IMR-90 (cell line): ENCODE measurements around the gene ZNF654. TPM values are rescaled to one million over a fixed set of nuclear protein-coding genes. Genes with fewer than 3 reads are reported as not detected.
A peak's percentile ranks its signal among the peaks of the same experiment; 100 is the strongest.

Experiments used
- ATAC-seq: fragments of 200-7000 bp; cut with Tn5 transposase; 2 replicates; pipeline ENCODE4 v1.9.1; 2020; ENCODE audit warnings: low read depth, mild to moderate bottlenecking, moderate library complexity
- BruUV-seq: library from RNA; stranded (reverse); fragments of 400-500 nt; replicated peaks from 2 replicates; lab custom pipeline; 2021; lab: Mats Ljungman, UMichigan
- CTCF ChIA-PET: fragments of 300-600 bp; formaldehyde crosslinking; extraction: SDS; loops from one replicate; lab custom pipeline; 2021; ENCODE audit warnings: antibody characterized with exemption; lab: Yijun Ruan, JAX
- POLR2A ChIA-PET: fragments of 300-600 bp; sonication (Branson Sonifier 250); formaldehyde crosslinking; loops from one replicate; lab custom pipeline; 2022; ENCODE audit warnings: antibody characterized with exemption; ENCODE audit not compliant: unreplicated experiment; lab: Charles Lee
- DNase-seq: peaks from one replicate; pipeline ENCODE4 v3.0.0; 2013
- H2AFZ ChIP-seq: replicated peaks from 2 replicates; pipeline ENCODE3; 2013; ENCODE audit warnings: low read length, mild to moderate bottlenecking; ENCODE audit not compliant: poor library complexity
- H2AK5ac ChIP-seq: 2 replicates; pipeline ENCODE4 v1.6.1; 2013; ENCODE audit warnings: low read depth, low read length, inconsistent platforms
- H2AK9ac ChIP-seq: replicated peaks from 2 replicates; pipeline ENCODE3; 2013; ENCODE audit warnings: mild to moderate bottlenecking, low read depth, low read length, moderate library complexity; ENCODE audit not compliant: poor library complexity
- H2BK120ac ChIP-seq: 2 replicates; pipeline ENCODE4 v1.6.1; 2013; ENCODE audit warnings: low read depth, low read length, inconsistent platforms
- H2BK15ac ChIP-seq: 3 replicates; pipeline ENCODE4 v1.6.1; 2013; ENCODE audit warnings: low read depth, low read length, inconsistent platforms
- H2BK20ac ChIP-seq: 2 replicates; pipeline ENCODE4 v1.6.1; 2013; ENCODE audit warnings: low read depth, mild to moderate bottlenecking, inconsistent platforms, low read length, moderate library complexity
- H2BK5ac ChIP-seq: 2 replicates; pipeline ENCODE4 v1.6.1; 2013; ENCODE audit warnings: mild to moderate bottlenecking, low read depth, low read length, inconsistent platforms; ENCODE audit not compliant: poor library complexity, severe bottlenecking
- H3K14ac ChIP-seq: replicated peaks from 2 replicates; pipeline ENCODE4 v1.6.1; 2013; ENCODE audit warnings: low read depth, low read length, inconsistent platforms
- H3K18ac ChIP-seq: 2 replicates; pipeline ENCODE4 v1.6.1; 2013; ENCODE audit warnings: low read depth, low read length, control low read depth
- H3K23ac ChIP-seq: 2 replicates; pipeline ENCODE4 v1.6.1; 2013; ENCODE audit warnings: low read depth, low read length, inconsistent platforms
- H3K27ac ChIP-seq: 2 replicates; pipeline ENCODE4 v1.5.1; 2013; ENCODE audit warnings: mild to moderate bottlenecking, control low read depth, low read length; ENCODE audit not compliant: insufficient read depth
- H3K27me3 ChIP-seq: 2 replicates; pipeline ENCODE4 v1.6.1; 2013; ENCODE audit warnings: low read length; ENCODE audit not compliant: control insufficient read depth, insufficient read depth
- H3K36me3 ChIP-seq: 2 replicates; pipeline ENCODE4 v1.6.1; 2013; ENCODE audit warnings: low read length, mixed read lengths; ENCODE audit not compliant: control insufficient read depth, insufficient read depth
- H3K4ac ChIP-seq: 2 replicates; pipeline ENCODE4 v1.6.1; 2013; ENCODE audit warnings: low read depth, low read length, inconsistent platforms
- H3K4me1 ChIP-seq: 2 replicates; pipeline ENCODE4 v1.6.1; 2013; ENCODE audit warnings: low read length, mixed read lengths; ENCODE audit not compliant: control insufficient read depth, insufficient read depth
- H3K4me2 ChIP-seq: 2 replicates; pipeline ENCODE4 v1.6.1; 2013; ENCODE audit warnings: low read depth, mild to moderate bottlenecking, control low read depth, low read length, moderate library complexity
- H3K4me3 ChIP-seq: 2 replicates; pipeline ENCODE4 v1.5.1; 2013; ENCODE audit warnings: low read depth, mild to moderate bottlenecking, control low read depth, low read length, moderate library complexity; ENCODE audit not compliant: insufficient read depth
- H3K56ac ChIP-seq: 2 replicates; pipeline ENCODE4 v1.6.1; 2013; ENCODE audit warnings: low read length, inconsistent platforms; ENCODE audit not compliant: insufficient read depth; ENCODE audit errors: extremely low read depth
- H3K79me1 ChIP-seq, 2 experiments: 2 replicates each; pipeline ENCODE4 v1.6.1; 2013; ENCODE audit warnings: low read length in 2 of 2, inconsistent platforms in 1 of 2, low read depth in 1 of 2
- H3K9ac ChIP-seq: 2 replicates; pipeline ENCODE4 v1.6.1; 2013; ENCODE audit warnings: low read depth, low read length, control low read depth
- H3K9me1 ChIP-seq: 2 replicates; pipeline ENCODE4 v1.6.1; 2013; ENCODE audit warnings: low read length, inconsistent platforms; ENCODE audit not compliant: insufficient read depth
- H3K9me3 ChIP-seq: 2 replicates; pipeline ENCODE4 v1.6.1; 2013; ENCODE audit warnings: low read length; ENCODE audit not compliant: control insufficient read depth, insufficient read depth
- H4K20me1 ChIP-seq: 2 replicates; pipeline ENCODE4 v1.6.1; 2013; ENCODE audit warnings: low read length, inconsistent platforms; ENCODE audit not compliant: insufficient read depth
- H4K5ac ChIP-seq: 2 replicates; pipeline ENCODE4 v1.6.1; 2013; ENCODE audit warnings: mild to moderate bottlenecking, low read depth, low read length, control low read depth
- H4K8ac ChIP-seq, 2 experiments: 2 replicates each; pipeline ENCODE4 v1.6.1; 2013; ENCODE audit warnings: low read depth in 2 of 2, low read length in 2 of 2, control low read depth in 1 of 2, inconsistent platforms in 1 of 2
- H4K91ac ChIP-seq: 2 replicates; pipeline ENCODE4 v1.6.1; 2013; ENCODE audit warnings: low read depth, low read length, inconsistent platforms; ENCODE audit not compliant: insufficient read depth
- CHD1 ChIP-seq: IDR thresholded peaks from 2 replicates; pipeline ENCODE4 v1.6.1; 2012; ENCODE audit warnings: low read depth, low read length, improper control_type of control experiment
- MAFK ChIP-seq: IDR thresholded peaks from 2 replicates; pipeline ENCODE4 v1.6.1; 2012; ENCODE audit warnings: low read depth, low read length, improper control_type of control experiment
- WGBS, 2 experiments: methylation state at CpG; one replicate each; pipeline versions ENCODE4 v1.1.5 to v1.1.7; 2013; ENCODE audit warnings: missing lambda C conversion rate in 2 of 2; ENCODE audit not compliant: insufficient read length in 1 of 2; ENCODE audit errors: extremely low coverage in 2 of 2; 5-methylcytosine and 5-hydroxymethylcytosine counted together
- dilution Hi-C: fragments of 300-500 bp; cut with HindIII; formaldehyde crosslinking; loops from one replicate; pipeline ENCODE4 v1.14.3; 2018; ENCODE audit warnings: low sequenced_read_pairs; ENCODE audit not compliant: unreplicated experiment
- in situ Hi-C: fragments of 300-500 bp; cut with MboI; formaldehyde crosslinking; loops from 3 replicates; pipeline ENCODE4 v1.14.3; 2019; ENCODE audit warnings: low sequenced_read_pairs, inconsistent platforms, mixed read lengths
- intact Hi-C: fragments of 100-400 bp; cut with micrococcal nuclease; formaldehyde crosslinking; loops from 2 replicates; pipeline ENCODE4 v1.10.0; 2022
- polyA plus RNA-seq, 3 experiments: library from polyadenylated mRNA; depleted of rRNA; stranded (reverse); fragments of >200 nt; gene quantifications; 2 replicates each; pipeline ENCODE4 v1.2.3, GENCODE V29; 2012; ENCODE audit warnings: low replicate concordance in 1 of 3
- total RNA-seq: library from RNA; depleted of rRNA; stranded (reverse); fragments of >200 nt; gene quantifications from 2 replicates; pipeline ENCODE4 v1.2.3, GENCODE V29; 2012

ZNF654 gene
- total and polyA plus RNA-seq, 2 of the 4 experiments (the other 2 are of a cell fraction): 3.3 to 11.5 TPM

DNA sequence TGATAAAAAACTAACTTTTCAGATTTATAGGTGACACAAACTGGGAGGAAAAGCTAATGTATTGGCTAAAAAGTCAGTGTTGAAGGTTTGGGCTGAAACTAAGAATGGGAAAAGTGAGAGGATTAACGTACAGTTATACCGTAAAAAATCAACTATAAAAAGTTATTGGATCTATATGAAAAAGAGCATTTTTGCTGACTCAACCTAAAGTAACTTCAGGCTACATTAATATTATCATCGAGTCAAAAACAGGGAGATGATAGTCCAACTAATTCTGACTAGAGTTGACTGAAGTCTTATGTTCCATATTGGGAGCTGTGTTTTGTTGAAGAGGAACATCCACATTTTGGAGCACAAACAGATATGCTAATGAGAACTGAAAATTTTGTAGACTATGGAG is 19.9 kb downstream of the ZNF654 start:
- Histone ChIP-seq H2BK5ac (no peak overlapping the region), H3K4ac (no peak overlapping the region), H2BK120ac (no peak overlapping the region), H3K14ac (no peak overlapping the region), H3K36me3 (no peaks in the 10 kb centered on the region; the same call in 1 of the 2 replicates), H3K4me3 (no peak overlapping the region), H3K9me1 (peaks cover 2% of the 10 kb centered on the region; the same call in 1 of the 2 replicates), H3K4me1 (peaks cover 3% of the 10 kb centered on the region; the same call in 1 of the 2 replicates), H2AFZ (no peak overlapping the region), H4K91ac (no peak overlapping the region), H3K23ac (no peak overlapping the region), H3K4me2 (no peak overlapping the region), H2BK20ac (no peak overlapping the region), H2AK5ac (no peak overlapping the region), H3K79me1 (peaks cover 8 to 41% of the 10 kb centered on the region in 2 experiments), H2BK15ac (no peak overlapping the region), H3K9me3 (no peaks in the 10 kb centered on the region), H2AK9ac (no peak overlapping the region), H3K27me3 (no peaks in the 10 kb centered on the region), H3K9ac (no peak overlapping the region), H3K56ac (no peak overlapping the region), H3K18ac (no peak overlapping the region), H4K8ac (no peak overlapping the region), H3K27ac (no peak overlapping the region), H4K20me1 (peaks cover 37% of the 10 kb centered on the region), H4K5ac (no peak overlapping the region)
- no CpG with 5 or more reads among the region's 3 CpGs for WGBS, 2 experiments
- ATAC-seq (no peak), DNase-seq (no peak)
- CTCF ChIA-PET: interaction anchor here (0.7 kb wide), 1 partner anchor 501 kb away, joined by 3 read pairs; no protein-coding TSS in a partner anchor
- POLR2A ChIA-PET: no interaction called here
- intact Hi-C loops (no loop called here), in situ Hi-C loops (no loop called here), dilution Hi-C loops (no loop called here)
- BruUV-seq: no TSS peak
- peak; percentile 88 for TF ChIP-seq MAFK
- no peak for TF ChIP-seq CHD1
